D341Med (cell line): ENCODE data around the gene CTXN2.

Source experiments
- DNase-seq: peaks from one replicate; pipeline ENCODE4 v3.0.0; 2012; ENCODE audit warnings: low spot score

CTXN2 gene

GRCh38 chr15:48222627-48223026 is 31.2 kb downstream of the CTXN2 start:
- DNase-seq: no peak

GRCh38 chr15:48225771-48226170 is 34.3 kb downstream of the CTXN2 start:
- DNase-seq: no peak

DNA sequence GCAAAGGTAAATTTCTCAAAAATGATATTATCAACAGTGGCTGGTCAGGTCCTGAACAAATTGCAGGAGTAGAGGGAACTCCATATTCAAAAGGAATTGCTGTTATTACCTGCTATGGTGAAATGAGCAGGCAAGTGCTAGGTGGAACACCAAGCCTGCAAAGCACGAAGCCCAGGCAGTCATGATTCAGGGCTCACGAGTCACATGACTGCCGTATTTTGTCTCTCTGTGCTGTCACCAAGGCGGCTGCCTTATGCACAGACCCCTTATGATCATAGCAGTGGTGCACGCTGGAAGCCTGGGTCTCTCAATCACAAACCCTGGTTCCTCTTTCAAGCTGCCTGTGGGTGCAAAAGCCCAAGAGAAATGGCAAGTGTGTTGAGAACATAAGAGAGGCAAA is 39.0 kb downstream of the CTXN2 start:
- no peak for DNase-seq

DNA sequence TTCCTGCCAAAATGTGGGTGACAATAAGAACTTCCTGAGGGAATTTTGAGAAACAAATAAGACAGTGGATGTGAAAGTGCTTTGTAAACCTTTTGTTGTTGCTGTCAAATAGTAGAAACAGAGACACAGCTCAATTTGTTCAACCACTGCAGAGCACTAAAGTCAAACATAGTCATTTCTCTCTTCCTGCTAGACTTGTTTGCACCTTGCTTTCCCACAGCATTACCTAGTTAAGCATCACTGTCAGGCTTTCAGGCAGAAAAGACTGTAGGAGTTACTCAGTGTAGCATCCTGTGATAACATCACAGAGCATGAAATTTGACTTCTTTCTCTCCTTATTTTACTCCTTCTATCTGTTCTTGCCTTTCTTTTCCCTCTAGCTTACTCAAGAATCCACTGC is 41.8 kb downstream of the CTXN2 start:
- DNase-seq: no peak

- no peak for DNase-seq
Measured at GRCh38 chr15:48239334-48239733, 47.9 kb downstream of the CTXN2 start.

DNA sequence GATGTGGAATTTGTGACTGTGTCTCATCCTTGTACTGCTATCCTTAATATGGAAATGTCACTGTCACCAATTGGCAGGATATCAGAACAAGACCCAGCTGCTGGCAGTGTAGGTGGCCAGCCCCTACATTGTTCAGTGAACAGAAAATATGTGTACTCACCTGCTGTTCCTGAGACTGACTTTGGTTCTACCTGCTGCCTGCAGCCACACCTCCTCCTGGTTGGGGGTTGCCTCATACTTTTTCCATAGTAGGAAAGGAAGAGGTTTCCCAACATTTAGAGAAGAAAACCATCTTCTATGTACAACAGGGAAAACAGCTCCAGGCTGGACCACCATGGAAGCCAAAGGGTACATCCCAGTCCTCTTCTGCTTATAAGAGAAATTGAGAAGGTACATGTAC is 50.5 kb downstream of the CTXN2 start:
- no peak for DNase-seq

GRCh38 chr15:48242535-48242934 is 51.1 kb downstream of the CTXN2 start:
- no peak for DNase-seq

GRCh38 chr15:48244921-48245320 is 53.5 kb downstream of the CTXN2 start:
- DNase-seq: no peak

DNA sequence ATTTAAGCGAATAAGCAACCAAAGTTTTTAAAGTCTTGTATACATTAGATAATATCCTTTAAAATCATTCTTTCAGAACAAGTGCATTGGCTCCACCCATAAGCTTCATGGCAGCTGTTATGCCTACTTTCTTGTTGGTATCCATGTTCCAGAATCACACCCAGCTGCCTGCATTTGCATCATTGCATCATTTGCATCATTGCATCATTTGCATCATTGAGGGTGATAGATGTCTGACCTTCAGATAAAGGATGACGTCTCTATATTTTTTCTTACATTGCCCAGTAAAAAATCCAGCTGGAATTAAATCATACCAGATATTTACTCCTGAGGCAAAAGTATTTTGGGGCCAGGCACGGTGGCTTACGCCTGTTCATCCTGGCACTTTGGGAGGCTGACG is 56.9 kb downstream of the CTXN2 start:
- no peak for DNase-seq

GRCh38 chr15:48250640-48251076 is 59.2 kb downstream of the CTXN2 start:
- DNase-seq: peak; percentile 56

GRCh38 chr15:48253172-48253571 is 61.7 kb downstream of the CTXN2 start:
- DNase-seq: no peak
